ENCODE data around the gene FLNC.

FLNC gene

DNA sequence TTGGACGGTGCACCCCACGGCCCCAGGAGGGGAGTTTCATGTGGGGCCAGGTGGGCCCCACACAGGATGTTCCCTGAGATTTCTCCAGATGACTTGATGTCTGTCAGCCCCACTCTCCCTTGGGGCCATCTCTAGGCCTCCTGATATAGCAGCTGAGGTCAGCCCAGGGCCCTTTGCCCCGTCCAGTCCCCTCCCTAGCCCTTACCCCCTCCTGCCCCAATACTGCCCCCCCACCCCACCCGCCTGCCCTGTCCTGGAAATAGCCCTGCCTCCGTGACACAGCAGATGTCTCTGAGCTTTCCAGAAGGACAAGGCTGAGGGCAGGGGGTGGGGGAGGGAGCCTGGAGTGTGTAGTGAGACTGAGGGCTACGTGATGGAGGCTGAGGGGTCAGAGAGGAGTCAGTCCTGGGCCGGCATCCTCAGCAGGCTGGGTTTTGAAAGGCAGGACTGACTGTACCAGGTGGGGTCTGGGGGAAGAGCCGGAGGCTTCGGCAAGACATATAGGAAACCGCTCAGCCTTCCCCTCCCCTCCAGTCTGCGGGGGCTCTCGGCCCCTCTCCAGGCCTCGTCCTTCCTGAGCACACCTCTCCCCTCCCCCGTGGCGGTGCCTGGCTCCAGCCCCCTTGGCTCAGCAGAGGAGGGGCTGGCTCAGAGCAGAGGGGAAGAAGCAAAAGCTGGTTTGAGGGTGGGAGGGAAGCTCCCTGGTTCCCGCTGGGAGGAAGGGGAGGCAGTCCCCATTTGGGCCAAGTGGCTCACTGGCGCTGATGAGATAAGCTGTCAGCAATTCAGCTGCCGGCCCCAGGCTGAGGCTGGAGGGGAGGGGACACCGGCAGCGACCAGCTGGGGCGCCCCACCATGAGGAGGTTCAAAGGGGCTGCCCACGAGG is 2.0 kb downstream of the FLNC start:
- DNase-seq: no peak

DNA sequence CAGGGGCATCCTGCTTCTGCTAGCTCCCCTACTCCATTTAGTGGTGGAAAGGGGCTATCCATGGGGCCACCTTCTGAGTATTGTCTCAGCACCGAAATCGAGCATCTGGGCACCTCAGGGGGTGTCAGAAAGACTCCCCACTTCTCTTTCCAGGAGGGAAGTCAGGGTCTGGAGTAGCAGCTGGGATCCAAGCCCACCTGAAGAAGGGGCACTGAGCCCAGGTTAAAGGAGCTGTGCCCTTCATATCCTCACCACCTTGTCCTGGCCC is 2.6 kb downstream of the FLNC start:
- DNase-seq: no peak

GRCh38 chr7:128833148-128833945 is 3.1 kb downstream of the FLNC start:
- no peak for DNase-seq

GRCh38 chr7:128833946-128834325 is 3.7 kb downstream of the FLNC start:
- DNase-seq: no peak

- no peak for DNase-seq
Observed at GRCh38 chr7:128835231-128835751, 5.1 kb downstream of the FLNC start.

DNA sequence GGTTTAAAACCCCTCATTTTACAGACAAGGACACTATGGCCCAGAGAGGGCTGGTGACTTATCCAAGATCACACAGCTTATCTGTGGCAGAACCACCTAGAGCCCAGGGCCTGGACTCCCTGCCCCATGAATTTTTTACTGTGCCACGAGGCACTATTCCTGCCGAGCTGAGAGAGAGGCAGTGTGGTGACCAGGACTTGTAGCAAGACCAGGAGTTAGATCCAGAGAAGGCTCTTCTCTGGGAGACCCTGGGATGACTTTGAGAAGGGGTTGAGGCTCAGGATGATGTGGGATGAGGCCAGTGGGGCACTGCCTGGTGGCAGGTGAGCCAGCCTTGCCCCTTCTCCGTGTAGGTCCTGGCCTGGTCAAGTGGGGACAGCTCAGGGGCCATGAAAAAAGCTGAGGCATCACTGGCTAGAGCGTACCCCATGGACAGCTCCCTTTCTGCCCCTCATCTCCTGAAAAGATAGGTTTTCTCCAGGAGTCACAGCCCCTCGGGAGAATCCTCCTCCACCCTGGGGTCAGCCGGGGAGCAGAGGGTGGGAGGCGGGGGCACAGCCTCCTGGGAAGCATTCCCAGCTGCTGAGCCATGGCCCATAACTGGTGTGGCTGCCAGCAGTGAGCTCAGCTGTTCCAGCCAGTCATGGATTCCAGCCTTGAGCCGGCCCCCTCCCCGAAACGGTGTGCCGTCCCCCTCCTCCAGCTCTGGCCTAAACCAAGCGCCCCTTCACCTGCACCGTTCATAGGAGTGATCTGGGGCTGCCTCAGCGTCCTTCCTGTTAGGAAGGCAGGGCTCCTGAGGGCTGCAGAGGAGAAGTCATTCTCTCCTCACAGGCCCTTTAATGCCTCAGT is 5.8 kb downstream of the FLNC start:
- no peak for DNase-seq

GRCh38 chr7:128836729-128837348 is 6.6 kb downstream of the FLNC start:
- no peak for DNase-seq

- DNase-seq: no peak
Observed at GRCh38 chr7:128837521-128837921, 7.3 kb downstream of the FLNC start.

- no peak for DNase-seq
Observed at GRCh38 chr7:128838109-128838779, 8.0 kb downstream of the FLNC start.

DNA sequence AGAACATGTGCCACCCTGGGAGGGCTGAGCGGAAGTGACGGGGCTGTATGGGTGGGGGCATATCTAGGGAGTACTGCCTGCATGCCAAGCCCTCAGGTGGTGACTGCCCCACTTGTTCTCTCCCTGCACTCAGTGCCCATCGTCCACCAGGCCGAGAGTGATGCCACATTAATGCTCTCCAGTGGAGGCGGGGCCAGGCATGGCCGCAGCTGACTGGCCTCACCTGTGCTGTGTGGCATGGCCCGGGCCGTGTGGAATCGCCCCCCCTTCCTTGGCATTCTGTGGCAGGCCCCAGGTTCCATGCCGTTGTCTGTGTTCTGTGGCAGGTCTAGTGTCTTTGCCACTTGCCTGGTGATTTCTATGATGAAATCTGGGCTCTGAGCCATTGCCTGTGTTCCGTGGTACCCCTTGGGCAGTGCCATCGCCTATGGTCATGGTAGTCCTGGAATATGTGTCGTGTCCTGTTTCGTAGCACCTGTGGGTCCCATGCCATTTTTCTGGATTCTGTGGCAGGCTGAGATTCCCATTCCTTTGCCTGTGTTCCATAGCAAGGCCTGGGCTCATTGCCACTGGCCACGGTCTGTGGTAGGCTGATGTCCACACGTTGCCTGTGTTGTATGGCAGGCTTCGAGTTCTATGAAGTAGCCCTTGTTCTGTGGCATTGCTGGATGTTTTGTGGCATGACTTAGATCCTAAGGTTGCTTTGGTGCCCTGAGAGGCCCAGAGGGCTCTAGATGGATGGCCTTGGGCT is 8.9 kb downstream of the FLNC start:
- no peak for DNase-seq

- DNase-seq: no peak
Observed at GRCh38 chr7:128839751-128840177, 9.6 kb downstream of the FLNC start.

DNA sequence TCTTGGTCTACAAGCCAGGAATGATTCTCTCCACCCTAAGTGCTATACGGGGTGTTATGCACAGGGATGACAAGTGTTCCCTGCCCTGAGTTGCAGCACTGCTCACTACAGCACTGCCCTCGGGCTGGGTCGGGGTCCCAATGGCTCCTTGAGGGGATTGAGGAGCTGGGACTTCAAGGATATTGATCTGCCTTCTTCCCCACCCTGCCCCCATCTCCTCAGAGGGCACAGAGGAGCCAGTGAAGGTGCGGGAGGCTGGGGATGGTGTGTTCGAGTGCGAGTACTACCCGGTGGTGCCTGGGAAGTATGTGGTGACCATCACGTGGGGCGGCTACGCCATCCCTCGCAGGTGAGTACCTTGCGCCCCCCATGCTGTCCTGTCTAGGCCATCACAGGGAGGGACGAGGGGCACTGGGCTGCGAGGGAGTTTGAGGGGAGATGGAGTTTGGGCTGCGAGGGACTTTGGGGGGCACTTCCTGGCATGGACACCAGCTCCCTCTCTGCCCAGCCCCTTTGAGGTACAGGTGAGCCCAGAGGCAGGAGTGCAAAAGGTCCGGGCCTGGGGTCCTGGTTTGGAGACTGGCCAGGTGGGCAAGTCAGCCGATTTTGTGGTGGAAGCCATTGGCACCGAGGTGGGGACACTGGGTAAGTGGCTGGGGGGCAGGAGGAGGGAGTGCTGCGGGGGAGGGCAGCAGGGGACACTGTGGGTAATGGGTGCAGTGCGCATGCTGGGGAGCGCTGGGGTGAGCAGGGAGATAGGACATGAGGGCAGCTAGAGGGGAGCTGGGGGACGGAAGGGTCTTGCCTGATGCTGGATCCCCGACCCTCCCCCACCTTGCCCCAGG is 10.3 kb downstream of the FLNC start:
- DNase-seq: no peak

- no peak for DNase-seq
Observed at GRCh38 chr7:128841171-128841690, 11.0 kb downstream of the FLNC start.

- no peak for DNase-seq
Observed at GRCh38 chr7:128841921-128842673, 11.9 kb downstream of the FLNC start.

DNA sequence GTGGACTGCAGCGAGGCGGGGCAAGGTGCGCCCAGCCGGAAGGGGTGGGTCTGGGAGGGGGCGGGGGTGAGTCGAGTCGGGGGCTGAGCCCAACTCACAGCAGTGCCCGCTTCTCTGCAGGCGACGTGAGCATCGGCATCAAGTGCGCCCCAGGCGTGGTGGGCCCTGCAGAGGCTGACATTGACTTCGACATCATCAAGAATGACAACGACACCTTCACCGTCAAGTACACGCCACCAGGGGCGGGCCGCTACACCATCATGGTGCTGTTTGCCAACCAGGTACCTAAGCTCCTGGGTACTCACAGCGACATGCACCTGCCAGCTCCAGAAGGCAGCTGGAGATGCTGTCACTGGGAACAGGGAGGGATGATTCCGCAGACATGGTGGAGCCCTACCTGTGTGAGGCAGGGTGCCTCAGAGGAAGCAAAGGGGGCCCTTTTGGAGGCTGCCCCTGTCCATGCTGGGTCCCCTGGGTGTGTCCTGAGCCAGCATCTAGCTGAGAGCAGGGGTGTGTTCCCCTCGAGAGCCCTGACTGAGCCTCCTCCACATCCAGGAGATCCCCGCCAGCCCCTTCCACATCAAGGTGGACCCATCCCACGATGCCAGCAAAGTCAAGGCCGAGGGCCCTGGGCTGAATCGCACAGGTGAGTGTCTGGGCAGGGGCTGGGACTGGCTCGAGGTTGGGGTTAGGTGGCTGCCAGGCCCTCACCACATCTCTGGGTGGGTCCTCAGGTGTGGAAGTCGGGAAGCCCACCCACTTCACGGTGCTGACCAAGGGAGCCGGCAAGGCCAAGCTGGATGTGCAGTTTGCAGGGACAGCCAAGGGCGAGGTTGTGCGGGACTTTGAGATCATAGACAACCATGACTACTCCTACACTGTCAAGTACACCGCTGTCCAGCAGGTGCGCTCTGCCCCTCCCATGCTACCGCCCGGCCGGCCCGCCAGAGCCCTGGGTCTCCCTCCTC is 12.8 kb downstream of the FLNC start:
- no peak for DNase-seq

DNA sequence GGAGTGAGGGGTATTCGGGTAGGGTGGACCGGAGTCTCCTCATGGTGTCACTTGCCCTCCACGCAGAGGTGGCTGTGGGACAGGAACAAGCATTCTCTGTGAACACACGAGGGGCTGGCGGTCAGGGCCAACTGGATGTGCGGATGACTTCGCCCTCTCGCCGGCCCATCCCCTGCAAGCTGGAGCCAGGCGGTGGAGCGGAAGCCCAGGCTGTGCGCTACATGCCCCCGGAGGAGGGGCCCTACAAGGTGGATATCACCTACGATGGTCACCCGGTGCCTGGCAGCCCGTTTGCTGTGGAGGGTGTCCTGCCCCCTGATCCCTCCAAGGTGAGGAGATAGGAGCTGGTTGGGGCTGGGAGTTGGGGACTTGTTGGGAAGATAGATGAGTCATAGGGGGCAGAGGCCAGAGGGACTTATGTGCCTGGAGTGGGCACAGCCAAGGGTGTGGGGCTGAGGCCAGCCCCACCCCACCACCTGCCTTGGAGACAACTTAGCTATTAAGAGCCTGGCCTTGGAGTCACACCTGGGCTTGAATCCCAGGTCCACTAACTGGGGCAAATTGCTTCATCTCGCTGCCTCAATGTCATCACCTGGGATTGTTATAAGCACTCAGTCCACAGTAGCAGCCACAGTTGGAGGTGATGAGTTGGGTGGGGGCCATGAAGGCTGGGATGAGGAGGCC is 13.9 kb downstream of the FLNC start:
- no peak for DNase-seq

DNA sequence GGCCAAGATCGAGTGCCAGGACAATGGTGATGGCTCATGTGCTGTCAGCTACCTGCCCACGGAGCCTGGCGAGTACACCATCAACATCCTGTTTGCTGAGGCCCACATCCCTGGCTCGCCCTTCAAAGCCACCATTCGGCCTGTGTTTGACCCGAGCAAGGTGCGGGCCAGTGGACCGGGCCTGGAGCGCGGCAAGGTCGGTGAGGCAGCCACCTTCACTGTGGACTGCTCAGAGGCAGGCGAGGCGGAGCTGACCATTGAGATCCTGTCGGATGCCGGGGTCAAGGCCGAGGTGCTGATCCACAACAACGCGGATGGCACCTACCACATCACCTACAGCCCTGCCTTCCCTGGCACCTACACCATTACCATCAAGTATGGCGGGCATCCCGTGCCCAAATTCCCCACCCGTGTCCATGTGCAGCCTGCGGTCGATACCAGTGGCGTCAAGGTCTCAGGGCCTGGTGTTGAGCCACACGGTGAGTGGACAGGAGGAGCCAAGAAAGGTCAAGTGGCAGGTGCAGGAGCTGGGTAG is 14.6 kb downstream of the FLNC start:
- no peak for DNase-seq

All from NCI-H187 (cell line).